Measurements from ENCODE around the gene SH3TC1. TPM values are rescaled to one million over a fixed set of nuclear protein-coding genes. Genes with fewer than 3 reads are reported as not detected.
A peak's percentile ranks its signal among the peaks of the same experiment; 100 is the strongest.

The SH3TC1 gene
- total and polyA plus RNA-seq, 10 of the 15 experiments (the other 5 are each of a cell fraction or from before 2014, with no cell fraction given), result 0.19 to 47.0 (median 18.4) TPM

- no peak for TF ChIP-seq STAT3 (IDR thresholded peaks at IDR 0.05; ENCODE audit: low read depth, low read length)
Measured at GRCh38 chr4:8225706-8226443, 26.8 kb downstream of the SH3TC1 start (continued).

GRCh38 chr4:8227201-8227770 lies 28.2 kb downstream of the SH3TC1 start:
- H3K27me3 ChIP-seq (replicated peaks in 1 of 2; ENCODE audit: control insufficient read depth in 2 of 2, insufficient read depth in 2 of 2, low read length in 1 of 2), result no peaks in the 10 kb centered on the region
- H3K4me3 ChIP-seq, result no peak overlapping the region
- no peaks in the 10 kb centered on the region for H4K20me1 ChIP-seq (ENCODE audit: control insufficient read depth, insufficient read depth)
- BruUV-seq (replicated peaks), result no TSS peak
- 93% methylated on average over 30 of the region's 31 CpGs for WGBS (ENCODE audit: insufficient coverage, insufficient replicate concordance, low lambda C conversion rate, missing lambda C conversion rate)
- no peak for TF ChIP-seq ATF7 (IDR thresholded peaks at IDR 0.05; ENCODE audit: low read depth)
- H3K27ac ChIP-seq (ENCODE audit: control insufficient read depth, insufficient read depth), result no peak overlapping the region
- CTCF ChIA-PET, result interaction anchor here (0.8 to 4.1 kb wide), 3 partner anchors 25 to 50 kb away, joined by 3 to 12 read pairs (median 7); partner anchors contain the start of gene SH3TC1
- H3K4me2 ChIP-seq (ENCODE audit: control insufficient read depth, insufficient read depth), result no peak overlapping the region
- in situ Hi-C loops (cut with MboI) (no loop called here), intact Hi-C loops (cut with micrococcal nuclease; ENCODE audit: unreplicated experiment) (no loop called here)
- SMC1A ChIA-PET (ENCODE audit: uncharacterized antibody, unreplicated experiment), result no interaction called here
- H3K36me3 ChIP-seq (ENCODE audit: control insufficient read depth in 2 of 2, insufficient read depth in 2 of 2, low read length in 1 of 2), result peaks cover 17 to 27% of the 10 kb centered on the region in 2 experiments
- RAD21 ChIA-PET (ENCODE audit: unreplicated experiment), result no interaction called here
- DNase-seq (ENCODE audit: low read depth, low spot score) (no peak), ATAC-seq (no peak), FAIRE-seq (no peak)
- peaks cover 3% of the 10 kb centered on the region; the same call in 1 of the 2 replicates for H3K79me2 ChIP-seq (ENCODE audit: control insufficient read depth, insufficient read depth, low read length)
- POLR2A ChIA-PET, result no interaction called here
- H3K9ac ChIP-seq (ENCODE audit: control insufficient read depth, insufficient read depth, low read length), result no peak overlapping the region
- no peak overlapping the region for H2AFZ ChIP-seq (ENCODE audit: control insufficient read depth, low read depth, low read length)
- peaks cover 29% of the 10 kb centered on the region for H3K4me1 ChIP-seq (ENCODE audit: control insufficient read depth, insufficient read depth, low read length)
- no peaks in the 10 kb centered on the region for H3K9me3 ChIP-seq (replicated peaks; ENCODE audit: control insufficient read depth, insufficient read depth, low read length)

- ChIA-PET CTCF (interaction anchor here (0.8 to 4.1 kb wide), 4 partner anchors 15 to 51 kb away, joined by 3 to 13 read pairs (median 11); partner anchors contain the start of gene SH3TC1), SMC1A (ENCODE audit: uncharacterized antibody, unreplicated experiment) (interaction anchor here (1.5 kb wide), 1 partner anchor 25 kb away, joined by 16 read pairs; no protein-coding TSS in a partner anchor), POLR2A (interaction anchor here (0.5 kb wide), 1 partner anchor 17 kb away, joined by 4 read pairs; no protein-coding TSS in a partner anchor), RAD21 (ENCODE audit: unreplicated experiment) (interaction anchor here (1.1 to 2.3 kb wide), 4 partner anchors 21 to 208 kb away, joined by 3 to 28 read pairs (median 7); partner anchors contain the start of gene SH3TC1)
- Histone ChIP-seq H3K9me3 (replicated peaks; ENCODE audit: control insufficient read depth, insufficient read depth, low read length) (no peaks in the 10 kb centered on the region), H3K4me2 (ENCODE audit: control insufficient read depth, insufficient read depth) (peak overlapping the region; percentile 28), H3K27me3 (replicated peaks in 1 of 2; ENCODE audit: control insufficient read depth in 2 of 2, insufficient read depth in 2 of 2, low read length in 1 of 2) (no peaks in the 10 kb centered on the region), H4K20me1 (ENCODE audit: control insufficient read depth, insufficient read depth) (no peaks in the 10 kb centered on the region), H3K4me1 (ENCODE audit: control insufficient read depth, insufficient read depth, low read length) (peaks cover 29% of the 10 kb centered on the region), H3K9ac (ENCODE audit: control insufficient read depth, insufficient read depth, low read length) (no peak overlapping the region), H3K36me3 (ENCODE audit: control insufficient read depth in 2 of 2, insufficient read depth in 2 of 2, low read length in 1 of 2) (peaks cover 16 to 26% of the 10 kb centered on the region in 2 experiments; a peak in 3 of 4 replicates), H3K4me3 (no peak overlapping the region), H3K27ac (ENCODE audit: control insufficient read depth, insufficient read depth) (peak overlapping the region; percentile 83), H2AFZ (ENCODE audit: control insufficient read depth, low read depth, low read length) (no peak overlapping the region), H3K79me2 (ENCODE audit: control insufficient read depth, insufficient read depth, low read length) (peaks cover 3% of the 10 kb centered on the region; the same call in 1 of the 2 replicates)
- ATAC-seq (no peak), DNase-seq (ENCODE audit: low read depth, low spot score) (no peak), FAIRE-seq (no peak)
- 90% methylated on average over 26 of the region's 27 CpGs for WGBS (ENCODE audit: insufficient coverage, insufficient replicate concordance, low lambda C conversion rate, missing lambda C conversion rate)
- intact Hi-C loops (cut with micrococcal nuclease; ENCODE audit: unreplicated experiment) (loop anchor here (2.0 kb wide), 1 partner anchor 27 kb away; no protein-coding TSS in a partner anchor), in situ Hi-C loops (cut with MboI) (no loop called here)
- BruUV-seq (replicated peaks), result no TSS peak
- no peak for TF ChIP-seq PKNOX1 (IDR thresholded peaks at IDR 0.05)
- TF ChIP-seq BCL3 (IDR thresholded peaks at IDR 0.05; ENCODE audit: borderline replicate concordance, insufficient read depth, low read depth, low read length, poor library complexity, severe bottlenecking), result no peak
- no peak for TF ChIP-seq JUNB (IDR thresholded peaks at IDR 0.05)
- TF ChIP-seq RBBP5 (conservative IDR thresholded peaks at IDR 0.05), result no peak
- TF ChIP-seq STAT3 (IDR thresholded peaks at IDR 0.05; ENCODE audit: low read depth, low read length), result no peak
- TF ChIP-seq POLR2AphosphoS5 (IDR thresholded peaks at IDR 0.05; ENCODE audit: low read length), result no peak
- no peak for TF ChIP-seq MEF2A (IDR thresholded peaks at IDR 0.05; ENCODE audit: insufficient read depth, low read depth, low read length)
- TF ChIP-seq DPF2 (IDR thresholded peaks at IDR 0.05), result no peak
Measured at GRCh38 chr4:8227771-8228318, 28.8 kb downstream of the SH3TC1 start.

Data from GM12878 (cell line).